ENCODE data around the gene HTRA1.

DNA sequence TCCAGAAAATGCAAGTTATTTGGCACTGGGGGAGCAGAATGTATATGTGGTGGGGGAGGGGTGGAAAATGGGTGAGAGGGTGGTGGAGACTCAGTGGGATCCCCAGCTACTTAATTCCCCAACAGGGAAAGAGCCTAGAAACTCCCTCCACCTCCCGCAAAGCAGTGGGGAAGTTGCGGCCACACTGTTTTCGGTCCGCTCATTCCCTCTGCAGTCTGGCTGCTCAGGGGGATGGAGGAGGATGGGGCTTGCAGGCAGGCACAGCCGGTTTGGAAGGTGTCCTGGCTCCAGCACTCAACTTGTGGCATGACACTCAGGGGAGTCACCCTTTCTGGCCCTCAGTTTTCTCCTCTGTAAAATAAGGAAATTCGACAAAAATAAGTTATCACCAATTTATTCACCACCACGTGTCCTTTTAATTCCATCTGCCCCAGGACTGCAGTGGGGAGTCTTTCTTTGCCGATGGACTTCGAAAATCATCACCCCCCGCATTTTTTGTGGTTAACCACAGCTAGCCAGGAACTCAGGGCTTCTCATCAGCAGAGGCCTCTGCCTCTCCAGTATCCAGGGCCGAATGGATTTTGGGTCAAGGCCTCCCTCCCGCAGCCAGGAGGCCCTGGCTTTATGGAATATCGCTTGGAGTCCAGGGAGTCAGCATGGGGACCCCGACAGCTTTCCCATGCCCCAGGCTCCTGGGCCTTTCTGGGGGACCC is 1.6 kb upstream of the HTRA1 start:
- TF ChIP-seq, protein P1, sequence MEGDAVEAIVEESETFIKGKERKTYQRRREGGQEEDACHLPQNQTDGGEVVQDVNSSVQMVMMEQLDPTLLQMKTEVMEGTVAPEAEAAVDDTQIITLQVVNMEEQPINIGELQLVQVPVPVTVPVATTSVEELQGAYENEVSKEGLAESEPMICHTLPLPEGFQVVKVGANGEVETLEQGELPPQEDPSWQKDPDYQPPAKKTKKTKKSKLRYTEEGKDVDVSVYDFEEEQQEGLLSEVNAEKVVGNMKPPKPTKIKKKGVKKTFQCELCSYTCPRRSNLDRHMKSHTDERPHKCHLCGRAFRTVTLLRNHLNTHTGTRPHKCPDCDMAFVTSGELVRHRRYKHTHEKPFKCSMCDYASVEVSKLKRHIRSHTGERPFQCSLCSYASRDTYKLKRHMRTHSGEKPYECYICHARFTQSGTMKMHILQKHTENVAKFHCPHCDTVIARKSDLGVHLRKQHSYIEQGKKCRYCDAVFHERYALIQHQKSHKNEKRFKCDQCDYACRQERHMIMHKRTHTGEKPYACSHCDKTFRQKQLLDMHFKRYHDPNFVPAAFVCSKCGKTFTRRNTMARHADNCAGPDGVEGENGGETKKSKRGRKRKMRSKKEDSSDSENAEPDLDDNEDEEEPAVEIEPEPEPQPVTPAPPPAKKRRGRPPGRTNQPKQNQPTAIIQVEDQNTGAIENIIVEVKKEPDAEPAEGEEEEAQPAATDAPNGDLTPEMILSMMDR (conservative IDR thresholded peaks at IDR 0.05 in 1 of 2, IDR thresholded peaks at IDR 0.05 in 1 of 2; ENCODE audit: extremely low read depth in 1 of 2, insufficient read depth in 1 of 2, low read depth in 1 of 2, low read length in 2 of 2): no peak
- TF ChIP-seq EZH2 (IDR thresholded peaks at IDR 0.05; ENCODE audit: borderline replicate concordance, low read length): no peak
